ENCODE measurements around the gene CWF19L1.
A peak's percentile ranks its signal among the peaks of the same experiment; 100 is the strongest.
"Not testable (repeated sequence)": the region's sequence is repeated elsewhere in the genome, so short reads cannot be mapped to it uniquely, and the experiment has no call there.

The CWF19L1 gene

GRCh38 chr10:100267239-100268104 lies at the start of gene CWF19L1:
Gene CWF19L1, minus strand, starts transcription at chr10:100267638. Its CDS starts 45 bp downstream, at chr10:100267593.
- DNase-seq, result peak; percentile 93

DNA sequence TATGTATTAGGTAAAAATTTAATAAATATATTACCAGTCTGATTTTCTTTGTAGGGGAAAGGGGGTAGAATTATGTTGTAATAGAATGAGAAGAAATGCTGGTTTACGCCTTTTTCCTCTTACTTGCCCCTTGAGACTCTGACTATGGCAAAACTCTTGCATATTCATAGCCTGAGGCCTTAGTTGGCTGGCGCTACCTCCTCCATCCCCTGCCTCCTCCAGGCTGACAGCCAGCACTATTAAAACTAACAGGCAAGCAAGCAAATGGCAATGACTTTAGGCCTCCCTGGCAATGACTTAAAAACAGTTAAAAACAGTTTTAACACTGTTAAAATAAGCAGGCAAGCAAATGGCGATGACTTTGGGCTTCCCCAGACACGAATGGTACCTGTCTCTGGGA lies 48.2 kb upstream of the CWF19L1 start:
- DNase-seq, result no peak

DNA sequence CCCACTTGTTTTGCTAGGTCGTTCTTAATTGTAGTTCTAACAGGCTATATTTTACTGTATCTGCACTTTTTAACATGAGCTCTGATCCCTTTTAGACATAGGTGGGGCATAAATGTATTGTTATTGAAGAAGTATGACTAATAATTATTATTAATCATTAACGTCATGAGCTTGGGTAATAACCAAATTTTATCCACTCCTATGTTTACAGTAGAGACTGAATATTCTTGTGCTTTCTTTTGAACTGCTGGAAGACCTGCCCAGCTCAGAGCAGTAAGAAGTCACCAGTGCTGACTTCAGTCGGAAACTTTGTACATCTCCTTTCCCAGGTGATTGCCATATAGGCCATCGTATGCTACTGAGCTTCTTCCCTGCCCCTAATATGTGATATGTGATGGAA lies 43.9 kb upstream of the CWF19L1 start:
- no peak for DNase-seq

- no peak for DNase-seq
Measured at GRCh38 chr10:100307684-100308083, 40.2 kb upstream of the CWF19L1 start.

DNA sequence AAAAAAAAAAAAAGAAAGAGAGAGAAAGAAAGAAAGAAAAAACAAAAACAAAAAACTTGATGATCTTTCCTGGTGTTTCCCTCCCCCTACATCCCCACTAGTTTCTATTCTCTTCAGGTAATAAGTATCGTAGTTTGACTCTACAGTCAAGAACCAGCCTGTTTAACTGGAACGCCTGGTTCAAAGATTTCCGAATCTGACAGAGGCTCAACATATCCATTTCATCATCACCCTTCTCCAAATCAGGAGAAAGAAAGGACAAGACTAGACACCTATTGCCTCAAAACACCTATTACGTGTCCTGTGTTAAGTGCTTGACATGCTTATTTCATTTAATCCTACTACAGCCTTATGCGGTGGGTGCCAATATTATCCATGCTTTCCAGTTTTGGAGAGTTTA lies 39.4 kb upstream of the CWF19L1 start:
- no peak for DNase-seq

DNA sequence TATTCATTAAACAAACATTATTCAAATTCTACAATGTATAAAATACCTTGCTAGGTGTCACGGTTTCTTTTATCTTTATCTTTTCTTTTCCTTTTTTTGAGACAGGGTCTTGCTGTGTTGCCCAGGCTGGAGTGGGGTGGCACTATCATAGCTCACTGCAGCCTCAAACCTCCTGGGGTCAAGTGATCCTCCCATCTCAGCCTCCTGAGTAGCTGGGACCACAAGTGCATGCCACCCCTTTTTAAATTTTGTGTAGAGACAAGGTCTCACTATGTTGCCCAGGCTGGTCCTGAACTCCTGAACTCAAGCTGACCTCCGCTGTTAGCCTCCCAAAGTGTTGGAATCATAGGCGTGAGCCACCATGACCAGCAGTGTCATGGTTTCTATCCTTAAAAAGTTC lies 37.0 kb upstream of the CWF19L1 start:
- DNase-seq, result no peak

DNA sequence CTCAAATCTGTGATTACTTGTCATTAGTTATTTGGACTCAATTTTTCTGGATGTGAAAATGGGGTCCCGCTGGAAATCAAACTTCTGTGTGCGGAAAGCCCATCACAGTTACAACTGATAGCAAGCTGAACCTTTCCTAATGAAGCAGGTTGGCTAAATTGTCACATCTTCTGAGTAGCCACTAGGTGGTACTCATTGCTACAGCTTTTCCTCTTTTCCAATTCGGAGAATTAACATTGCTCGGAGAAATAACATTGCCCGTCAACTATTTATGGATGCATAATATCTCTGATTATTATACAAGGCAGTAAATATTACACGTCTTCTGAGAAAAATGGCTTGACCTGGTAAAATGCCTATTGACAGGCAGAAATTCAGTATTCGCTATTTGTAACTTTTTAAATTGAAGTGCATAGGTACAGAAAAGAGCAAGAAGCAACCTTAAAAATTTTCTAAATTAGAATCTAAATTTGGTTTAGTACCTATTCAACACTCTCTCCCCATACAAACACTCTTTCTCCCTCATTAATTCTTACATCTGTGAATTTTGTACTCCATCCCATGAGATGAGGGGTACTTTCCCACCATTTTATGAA lies 36.4 kb upstream of the CWF19L1 start:
- peak; percentile 77 for DNase-seq

- DNase-seq, result not testable (repeated sequence)
Measured at GRCh38 chr10:100301123-100301522, 33.7 kb upstream of the CWF19L1 start.

- DNase-seq, result no peak
Measured at GRCh38 chr10:100297242-100297641, 29.8 kb upstream of the CWF19L1 start.

DNA sequence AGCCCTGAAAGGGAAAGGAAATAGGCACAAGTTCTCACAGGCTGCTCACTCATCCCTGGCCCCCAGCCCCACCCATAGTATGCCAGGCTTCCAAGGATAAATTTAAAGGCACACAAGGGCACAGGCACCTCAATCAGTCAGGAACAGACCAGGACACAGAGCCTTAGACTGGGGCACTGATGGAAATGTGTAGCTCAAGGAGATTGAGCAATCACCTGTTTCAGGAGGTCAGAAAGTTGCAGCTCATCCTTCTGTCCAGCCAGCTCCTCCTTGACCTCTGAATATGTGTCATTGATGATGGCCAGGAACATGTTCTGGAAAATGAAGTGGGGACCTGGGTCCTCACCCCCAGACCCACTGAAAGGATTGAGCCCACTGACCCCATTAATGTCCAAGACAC lies 25.6 kb upstream of the CWF19L1 start:
- DNase-seq, result no peak

DNA sequence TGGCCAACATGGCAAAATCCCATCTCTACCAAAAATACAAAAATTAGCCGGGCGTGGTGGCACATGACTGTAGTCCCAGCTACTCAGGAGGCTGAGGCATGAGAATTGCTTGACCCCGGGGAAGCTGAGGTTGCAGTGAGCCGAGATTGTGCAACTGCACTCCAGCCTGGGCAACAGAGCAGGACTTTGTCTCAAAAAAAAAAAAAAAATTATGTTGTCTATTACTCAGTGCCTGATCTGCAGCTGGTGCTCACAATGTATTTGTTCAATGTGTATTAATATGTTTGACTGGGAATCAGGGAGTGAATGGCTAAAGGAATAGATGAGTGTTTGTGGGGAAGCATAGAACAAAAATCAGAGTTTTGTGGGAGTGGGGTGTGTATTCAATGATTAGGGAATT lies 24.9 kb upstream of the CWF19L1 start:
- DNase-seq, result not testable (repeated sequence)

- DNase-seq, result no peak
Measured at GRCh38 chr10:100291356-100291755, 23.9 kb upstream of the CWF19L1 start.

DNA sequence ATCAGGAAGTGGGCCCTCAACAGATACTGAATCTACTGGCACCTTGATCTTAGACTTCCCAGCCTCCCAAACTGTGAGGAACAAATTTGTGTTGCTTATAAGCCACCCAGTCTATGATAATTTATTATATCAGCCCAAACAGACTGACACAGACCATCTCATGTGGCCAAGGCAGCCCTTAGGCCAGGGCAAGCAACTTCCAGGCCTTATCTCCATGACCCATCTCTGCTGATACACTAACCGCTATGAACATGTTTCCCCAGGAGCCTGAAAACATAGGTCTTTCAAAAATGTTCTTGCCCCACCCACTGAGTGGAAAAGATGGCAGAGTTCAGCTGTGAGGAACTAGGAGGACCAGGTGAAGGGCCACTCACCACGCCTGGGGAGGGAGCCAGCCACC lies 22.2 kb upstream of the CWF19L1 start:
- peak; percentile 71 for DNase-seq

DNA sequence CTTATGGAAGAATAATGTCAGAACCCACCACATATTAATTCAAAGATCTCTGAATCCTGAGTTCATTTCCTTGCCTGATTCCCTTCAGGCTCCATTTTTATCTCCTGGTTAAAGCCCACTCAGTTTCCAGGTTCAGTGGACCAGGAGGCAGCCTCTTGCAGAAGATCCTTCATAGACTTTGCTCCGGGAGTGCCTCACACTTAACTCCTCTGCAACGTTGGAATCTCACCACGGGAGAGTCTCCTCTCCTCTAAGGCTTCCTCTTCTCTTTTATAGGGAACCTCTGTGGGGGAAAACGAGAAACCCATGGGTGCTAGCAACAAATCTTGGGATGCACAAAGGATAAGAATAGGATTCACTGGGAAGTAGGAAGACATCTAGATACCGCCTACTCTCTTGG lies 20.8 kb upstream of the CWF19L1 start:
- no peak for DNase-seq

GRCh38 chr10:100287756-100288155 lies 20.3 kb upstream of the CWF19L1 start:
- no peak for DNase-seq

DNA sequence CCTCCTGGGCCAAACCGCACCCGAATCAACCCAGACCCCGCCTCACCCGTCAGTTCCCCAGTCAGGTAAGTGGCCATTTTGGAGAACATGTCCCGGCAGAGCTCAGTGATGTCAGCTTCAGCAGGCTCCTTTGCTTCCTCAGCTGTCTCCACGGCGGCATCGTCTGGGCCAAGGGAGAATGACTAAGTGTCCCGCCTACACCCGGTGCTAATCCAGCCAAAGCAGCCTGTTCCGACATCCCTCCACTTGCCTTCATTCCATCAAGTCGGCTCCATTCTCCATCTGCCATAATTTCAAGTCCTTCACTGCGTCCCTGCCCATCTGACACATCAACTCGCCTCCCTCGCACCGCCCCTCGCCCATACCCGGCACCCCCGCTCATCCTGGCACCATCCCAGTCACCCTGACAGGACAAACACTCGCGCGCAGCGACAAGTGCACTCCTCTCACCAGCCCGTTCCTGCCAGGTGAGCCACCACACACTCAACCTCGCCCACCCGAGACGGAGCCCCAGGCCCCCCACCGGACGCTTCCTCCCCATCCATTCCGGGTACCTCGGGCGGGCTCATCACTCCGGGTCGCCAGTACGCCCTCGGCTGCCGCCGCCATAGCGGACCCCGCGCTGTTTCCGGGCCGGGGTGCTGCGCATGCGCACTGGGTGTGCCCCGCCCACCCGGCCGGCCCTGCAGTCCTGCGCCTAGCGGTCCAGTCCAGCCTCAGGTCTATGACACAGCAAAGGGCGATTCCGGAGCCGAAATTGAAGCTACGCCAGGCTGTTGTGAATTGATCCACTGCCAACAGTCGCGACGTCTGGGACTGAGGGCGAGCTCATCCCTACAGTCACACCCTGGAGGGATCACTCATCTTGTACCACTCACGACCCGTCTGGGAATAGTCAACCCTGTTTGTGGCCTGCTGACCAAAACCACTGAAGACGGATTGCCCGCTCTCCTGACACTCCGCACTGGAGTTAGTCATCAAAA lies 18.9 kb upstream of the CWF19L1 start, which contains the start of gene BLOC1S2:
BLOC1S2 (minus strand) TSS at position 630 of the 983 bp plus-strand sequence; CDS start at position 609, 21 bp downstream.
- peak; percentile 87 for DNase-seq

- DNase-seq, result not testable (repeated sequence)
Measured at GRCh38 chr10:100285326-100285725, 17.9 kb upstream of the CWF19L1 start.

- DNase-seq, result no peak
Measured at GRCh38 chr10:100282907-100283306, 15.5 kb upstream of the CWF19L1 start.

- not testable (repeated sequence) for DNase-seq
Measured at GRCh38 chr10:100276971-100277370, 9.5 kb upstream of the CWF19L1 start.

GRCh38 chr10:100265821-100266485 lies 1.5 kb downstream of the CWF19L1 start:
- no peak for DNase-seq

DNA sequence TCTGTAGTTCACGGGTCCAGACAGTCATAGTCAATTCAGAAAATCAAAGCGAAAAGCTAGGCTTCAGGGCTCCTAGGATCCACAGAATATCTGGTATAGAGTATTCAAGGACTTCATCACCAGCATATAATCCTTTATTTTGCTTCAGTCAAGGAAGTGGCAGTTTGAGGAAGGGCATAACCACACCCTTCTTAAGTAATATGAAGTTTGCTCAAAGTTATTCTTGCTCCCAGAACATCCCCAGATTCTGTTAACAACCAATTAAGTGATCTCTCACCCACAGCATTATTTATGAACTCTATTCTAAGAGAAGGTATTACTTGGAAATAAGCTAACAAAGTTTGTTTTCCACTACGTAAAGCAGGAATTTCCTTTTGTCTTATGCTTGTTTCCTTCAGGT lies 13.2 kb downstream of the CWF19L1 start:
- no peak for DNase-seq

- DNase-seq, result no peak
Measured at GRCh38 chr10:100253041-100253440, 14.4 kb downstream of the CWF19L1 start.

Measured in hematopoietic multipotent progenitor cell treated with erythropoietin and hydrocortisone succinate and interleukin-3 and kit ligand, for 6 days (in vitro differentiated cells).